HG02852 (cell line): Measurements from ENCODE around the gene DOCK8.

ENCODE experiments used
- ATAC-seq: cut with Tn5 transposase; IDR thresholded peaks from one replicate; pipeline ENCODE4 v1.9.1; 2021; ENCODE audit warnings: mild to moderate bottlenecking, moderate library complexity; ENCODE audit not compliant: unreplicated experiment

The DOCK8 gene

DNA sequence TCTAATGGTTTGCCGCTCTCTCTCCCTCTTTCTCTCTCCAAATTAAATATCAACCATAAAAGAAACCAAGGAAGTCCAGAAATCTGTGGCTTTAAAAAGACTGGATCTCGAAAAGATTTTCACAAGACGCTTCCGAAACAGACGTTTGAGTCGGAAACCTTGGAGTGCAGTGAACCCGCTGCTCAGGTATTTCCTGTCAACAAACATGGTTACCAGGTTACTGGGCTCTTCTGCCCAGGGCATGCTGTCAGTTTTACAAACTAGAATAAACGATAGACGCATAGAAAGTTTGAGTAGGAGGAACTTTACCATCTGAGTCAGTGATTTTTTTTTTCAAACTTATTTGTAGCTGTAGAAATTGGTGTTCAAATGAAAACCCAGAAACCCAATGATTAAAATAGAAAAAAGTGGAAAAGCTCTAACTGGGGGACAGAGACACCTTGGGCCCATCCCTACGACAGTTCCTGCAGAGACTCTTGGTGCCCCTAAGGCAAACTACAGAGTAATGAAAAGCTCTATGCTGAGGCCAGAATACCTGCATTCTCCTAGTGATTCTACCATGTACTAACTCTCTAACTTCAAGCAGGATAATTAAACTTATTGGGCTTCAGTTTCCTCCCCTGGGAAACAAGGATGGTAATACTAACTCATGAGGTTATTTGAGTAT is 90.0 kb downstream of the DOCK8 start:
- ATAC-seq, result no peak

DNA sequence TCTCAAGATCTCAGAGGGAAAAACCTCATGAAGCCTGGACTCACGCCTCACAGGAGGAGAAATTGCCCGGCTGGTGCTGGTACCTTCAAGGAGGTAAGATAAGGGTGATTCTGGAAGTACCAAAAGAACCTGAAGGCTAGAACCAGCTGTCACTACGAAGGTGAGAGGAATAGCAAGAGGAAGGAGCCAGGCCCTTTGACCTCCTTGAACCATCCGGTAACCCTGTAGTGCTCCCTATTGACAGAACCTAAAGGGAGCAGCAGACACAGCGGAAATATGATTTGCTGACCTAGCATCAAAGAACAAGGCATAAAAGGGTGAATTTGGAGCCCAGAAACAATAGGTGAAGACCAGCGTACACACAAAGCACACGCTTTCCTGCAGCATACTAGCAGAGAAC is 92.2 kb downstream of the DOCK8 start:
- no peak for ATAC-seq

DNA sequence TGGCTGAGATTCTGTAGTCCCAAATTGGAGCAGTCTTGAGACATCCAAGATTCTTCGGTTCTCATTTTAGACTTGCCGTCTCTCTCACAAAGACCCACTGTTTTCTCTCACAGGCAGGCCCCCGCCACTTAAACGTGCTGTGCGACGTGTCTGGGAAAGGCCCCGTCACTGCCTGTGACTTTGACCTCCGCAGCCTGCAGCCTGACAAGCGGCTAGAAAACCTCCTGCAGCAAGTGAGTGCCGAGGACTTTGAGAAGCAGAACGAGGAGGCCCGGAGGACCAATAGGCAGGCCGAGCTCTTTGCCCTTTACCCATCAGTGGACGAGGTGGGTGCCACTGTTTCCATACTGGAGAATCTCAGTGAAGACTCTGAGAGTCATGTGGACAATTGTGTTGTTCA is 97.2 kb downstream of the DOCK8 start:
- no peak for ATAC-seq

DNA sequence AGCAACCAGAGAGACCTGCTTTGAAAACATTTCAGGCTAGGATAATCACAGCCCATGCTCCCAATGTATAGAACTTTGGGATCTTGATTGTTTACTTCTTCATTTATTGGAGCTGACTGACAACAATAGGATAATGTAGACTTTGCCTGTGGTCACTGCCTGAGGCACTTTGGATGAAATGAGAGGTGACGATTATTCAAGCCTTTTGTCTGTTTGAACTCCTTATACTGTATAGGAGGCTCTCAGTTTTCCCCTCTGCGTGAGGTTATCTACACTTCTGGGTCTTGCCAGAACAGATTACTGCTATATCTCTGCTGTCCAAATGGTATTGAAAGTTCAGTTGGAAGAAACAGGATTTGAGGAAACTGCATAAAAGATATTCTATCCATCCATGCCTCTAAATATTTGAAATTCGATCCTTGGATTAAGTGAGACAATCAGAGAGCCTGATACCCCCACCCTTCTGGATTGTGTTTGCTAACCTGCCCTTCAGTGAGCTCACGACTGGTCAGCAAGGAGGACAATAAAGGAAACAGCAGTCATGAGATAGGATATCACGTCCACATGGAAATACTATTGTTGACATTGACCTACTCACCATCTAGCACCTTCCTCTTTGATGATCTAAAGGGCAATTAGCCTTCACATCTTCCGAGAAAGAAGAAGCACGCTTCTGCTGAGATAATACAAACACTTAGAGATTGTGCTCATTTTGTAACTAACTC is 98.1 kb downstream of the DOCK8 start:
- no peak for ATAC-seq

DNA sequence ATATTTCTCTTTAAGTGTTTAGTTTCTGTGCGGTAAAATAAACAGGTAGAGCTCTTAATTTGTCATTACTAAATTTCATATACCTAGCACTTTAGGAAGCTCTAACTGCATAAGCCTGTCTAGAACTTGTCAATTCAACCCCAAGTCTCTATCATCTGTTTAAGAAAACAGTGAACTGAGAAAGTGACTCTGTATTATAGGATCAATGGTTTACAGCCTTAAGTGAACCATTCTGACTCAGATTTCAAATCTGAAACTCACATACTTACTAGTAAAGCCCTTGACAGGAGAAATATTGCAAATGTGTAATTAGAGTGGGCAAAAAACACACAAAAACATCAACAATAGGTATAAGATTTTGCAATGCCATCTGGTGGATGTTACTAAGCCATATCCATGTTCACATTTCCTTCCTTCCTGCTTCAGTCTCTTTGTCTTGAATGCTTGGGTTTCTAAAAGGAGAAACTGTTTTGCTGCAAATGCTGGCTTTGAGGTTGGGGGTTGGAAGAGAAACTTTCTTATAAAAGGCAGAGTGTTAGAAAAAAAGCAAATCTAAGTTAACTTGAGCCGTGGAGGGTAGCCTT is 101.8 kb downstream of the DOCK8 start:
- ATAC-seq, result no peak

DNA sequence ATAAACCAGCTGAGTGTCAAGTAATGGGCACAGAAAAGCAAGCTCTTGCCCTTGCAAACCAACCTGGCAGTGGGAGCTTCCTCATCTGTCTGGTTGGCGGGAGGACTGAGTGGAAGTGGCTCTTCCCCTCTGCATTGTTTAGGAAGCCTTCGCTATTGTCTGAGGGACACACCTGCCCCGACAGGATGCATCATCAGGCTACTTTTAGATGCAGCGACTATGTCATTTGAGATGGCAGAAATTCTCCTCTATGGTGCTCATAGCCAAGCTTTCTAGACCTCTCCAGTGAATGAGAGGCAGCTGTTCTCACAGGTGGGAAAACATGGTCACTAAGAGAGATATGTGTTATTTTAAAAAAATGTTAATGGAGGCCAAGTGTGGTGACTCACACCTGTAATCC is 104.0 kb downstream of the DOCK8 start:
- no peak for ATAC-seq

DNA sequence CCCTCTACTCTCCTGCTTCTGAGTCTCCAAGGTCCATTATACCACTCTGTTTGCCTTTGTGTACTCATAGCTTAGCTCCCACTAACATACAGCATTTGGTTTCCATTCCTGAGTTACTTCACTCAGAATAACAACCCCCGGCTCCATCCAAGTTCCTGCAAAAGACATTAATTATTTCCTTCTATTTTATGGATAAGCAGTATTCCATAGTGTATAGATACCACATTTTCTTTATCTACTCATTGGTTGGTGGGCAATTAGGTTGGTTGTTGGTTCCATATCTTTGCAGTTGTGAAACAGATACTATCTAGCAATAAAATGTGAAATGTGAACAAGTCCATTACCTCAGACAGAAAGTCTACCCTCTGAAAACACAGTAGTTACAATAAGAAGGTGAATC is 110.3 kb downstream of the DOCK8 start:
- ATAC-seq, result no peak

DNA sequence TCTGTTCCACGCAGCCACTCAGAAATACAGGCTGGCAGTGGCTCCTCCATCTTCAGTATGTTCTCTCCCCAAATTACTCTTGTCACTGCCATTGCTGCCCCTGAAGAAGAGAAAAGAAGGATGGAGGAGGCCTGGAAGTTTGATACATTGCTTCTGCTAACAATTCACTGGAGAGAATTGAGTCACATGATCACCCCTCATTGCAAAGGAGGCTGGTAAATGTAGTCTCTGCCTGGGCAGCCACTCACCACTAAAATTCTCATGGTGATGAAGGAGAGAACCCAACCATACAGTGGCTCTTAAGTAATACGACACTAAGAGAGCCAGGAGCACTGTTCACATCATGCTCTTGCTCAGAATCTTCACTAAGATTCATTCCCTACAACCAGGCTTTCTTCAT is 112.0 kb downstream of the DOCK8 start:
- no peak for ATAC-seq

DNA sequence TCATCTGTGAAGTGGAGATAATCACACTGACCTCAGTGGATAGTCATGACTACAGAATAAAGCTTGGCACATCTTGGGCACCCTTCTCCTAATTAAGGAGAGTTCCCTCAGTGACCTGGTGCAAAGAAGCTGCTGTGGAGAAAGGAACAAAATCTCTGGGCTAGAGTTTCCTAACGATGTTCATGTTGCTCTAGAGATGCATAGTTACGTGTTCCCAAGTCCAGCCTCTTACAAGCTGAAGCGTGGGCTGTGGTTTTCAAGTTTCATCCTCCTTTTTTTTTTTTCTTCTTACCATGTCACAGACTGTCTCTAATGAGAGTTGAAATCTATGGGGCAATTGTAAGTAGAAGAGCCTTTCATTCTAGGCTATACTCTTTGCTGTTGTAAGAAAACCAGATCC is 113.8 kb downstream of the DOCK8 start:
- no peak for ATAC-seq

DNA sequence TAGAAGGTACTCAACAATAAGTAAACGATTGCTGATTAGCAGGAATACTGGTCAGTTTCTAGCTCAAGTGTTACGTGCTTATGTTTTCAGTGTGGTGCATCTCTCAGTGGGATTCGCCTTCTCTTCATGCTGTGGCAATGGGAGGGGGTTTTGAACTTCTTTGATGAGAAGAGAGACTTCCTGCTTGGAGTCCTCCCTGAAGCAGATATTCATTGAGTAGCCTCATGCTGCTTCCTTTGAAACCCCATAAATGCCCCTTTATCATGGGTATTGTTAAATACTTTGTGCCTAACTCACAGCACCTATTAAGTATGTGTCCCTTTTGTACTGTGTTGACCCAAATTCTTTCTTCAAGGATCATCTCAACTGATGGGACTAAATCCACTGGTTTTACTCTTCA is 116.5 kb downstream of the DOCK8 start:
- no peak for ATAC-seq

DNA sequence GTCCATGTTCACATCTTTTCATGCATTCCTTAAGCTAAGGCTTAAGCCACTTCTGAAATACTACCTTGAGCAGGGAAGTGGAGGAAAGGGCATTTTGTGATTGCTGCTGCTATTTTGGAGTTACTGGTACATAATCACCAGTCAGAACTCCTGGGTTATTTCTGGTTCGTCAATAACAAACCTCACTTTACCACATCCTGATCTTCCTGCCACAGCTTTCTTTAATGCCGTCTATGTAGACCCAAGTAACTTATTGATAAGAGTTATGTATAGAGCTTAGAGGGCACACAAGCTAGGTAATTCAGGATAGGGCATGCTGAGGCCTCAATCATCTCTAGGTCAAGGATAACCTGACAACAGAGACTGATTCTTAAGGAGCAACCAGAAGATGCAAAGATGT is 120.7 kb downstream of the DOCK8 start:
- no peak for ATAC-seq

DNA sequence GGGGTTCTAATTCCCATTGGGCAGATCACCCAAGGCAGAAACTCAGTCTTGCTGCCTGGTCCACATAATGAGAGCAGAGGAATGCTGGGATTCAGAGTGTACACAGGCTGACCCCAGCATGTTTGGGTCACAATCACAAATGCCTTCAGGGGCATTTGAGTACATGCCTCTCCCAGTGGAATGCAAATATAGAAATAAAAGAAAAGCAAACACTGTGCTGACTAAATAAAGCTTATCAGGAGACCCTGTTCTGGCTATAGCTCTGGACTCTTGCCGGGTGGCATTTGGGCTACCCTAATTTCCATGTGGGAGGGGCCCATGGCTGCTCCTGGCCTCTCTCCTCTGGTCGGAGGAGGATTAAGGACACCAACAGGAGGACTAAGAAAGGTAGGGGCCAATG is 121.4 kb downstream of the DOCK8 start:
- no peak for ATAC-seq

DNA sequence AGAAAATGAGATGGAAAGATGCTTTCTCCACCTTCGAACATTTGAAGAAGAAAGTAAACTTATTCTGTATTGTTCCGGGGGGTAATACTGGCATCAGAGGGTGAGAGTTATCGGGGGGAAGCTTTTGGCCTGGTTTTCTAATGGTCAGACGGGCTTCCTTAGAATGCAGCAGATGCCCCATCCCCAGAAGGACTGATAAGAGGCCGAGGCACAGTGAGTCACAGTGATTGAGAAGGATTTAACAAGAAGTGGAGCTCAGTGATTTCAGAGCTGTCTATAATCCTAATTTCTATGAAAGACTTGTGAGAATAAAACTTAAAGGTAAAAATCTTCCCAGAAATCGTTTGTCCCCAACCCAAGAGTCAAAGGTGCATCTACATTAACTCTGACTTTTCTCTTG is 123.9 kb downstream of the DOCK8 start:
- no peak for ATAC-seq

DNA sequence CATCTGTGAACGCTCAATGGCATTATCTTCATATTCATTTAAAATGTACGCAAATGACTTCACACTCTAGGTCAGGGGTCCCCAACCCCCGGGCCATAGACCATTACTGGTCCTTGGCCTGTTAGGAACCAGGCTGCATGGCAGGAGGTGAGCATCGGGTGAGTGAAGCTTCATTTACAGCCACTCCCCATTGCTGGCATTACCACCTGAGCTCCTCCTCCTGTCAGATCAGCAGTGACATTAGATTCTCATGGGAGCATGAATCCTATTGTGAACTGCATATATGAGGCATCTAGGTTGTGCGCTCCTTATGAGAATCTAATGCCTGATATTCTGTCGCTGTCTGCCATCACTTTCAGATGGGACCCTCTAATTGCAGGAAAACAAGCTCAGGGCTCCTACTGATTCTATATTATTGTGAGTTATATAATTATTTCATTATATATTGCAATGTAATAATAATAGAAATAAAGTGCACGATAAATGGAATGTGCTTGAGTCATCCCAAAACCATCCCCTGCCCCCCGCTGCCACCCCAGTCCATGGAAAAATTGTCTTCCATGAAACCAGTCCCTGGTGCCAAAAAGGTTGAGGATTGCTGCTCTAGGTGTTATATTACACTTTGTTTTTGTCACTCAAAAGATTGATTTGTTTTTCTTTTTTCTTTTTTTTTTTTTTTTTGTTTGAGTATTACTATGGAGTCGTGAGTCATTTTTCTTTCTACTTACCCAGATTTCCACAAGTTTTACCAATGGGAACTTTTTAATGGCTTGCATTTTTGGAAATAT is 127.2 kb downstream of the DOCK8 start:
- ATAC-seq, result no peak

DNA sequence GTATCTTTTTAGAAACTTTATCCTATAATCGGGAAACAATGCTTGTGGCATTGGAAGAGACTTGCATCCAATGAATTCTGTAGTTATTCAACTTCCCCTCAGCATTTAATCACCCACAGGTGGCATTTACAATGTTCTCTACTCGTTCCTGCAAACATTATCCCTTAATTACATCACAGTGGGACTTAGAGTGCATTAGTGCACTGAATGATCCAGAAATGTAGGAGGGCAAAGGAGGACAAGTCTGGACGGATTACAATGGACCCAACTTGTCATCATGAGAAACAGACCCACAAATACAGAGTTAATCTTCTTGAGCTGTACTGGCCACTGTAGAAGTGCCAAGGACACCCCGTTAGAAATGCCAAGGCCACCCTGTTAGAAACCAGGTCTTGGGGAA is 129.1 kb downstream of the DOCK8 start:
- ATAC-seq, result no peak

DNA sequence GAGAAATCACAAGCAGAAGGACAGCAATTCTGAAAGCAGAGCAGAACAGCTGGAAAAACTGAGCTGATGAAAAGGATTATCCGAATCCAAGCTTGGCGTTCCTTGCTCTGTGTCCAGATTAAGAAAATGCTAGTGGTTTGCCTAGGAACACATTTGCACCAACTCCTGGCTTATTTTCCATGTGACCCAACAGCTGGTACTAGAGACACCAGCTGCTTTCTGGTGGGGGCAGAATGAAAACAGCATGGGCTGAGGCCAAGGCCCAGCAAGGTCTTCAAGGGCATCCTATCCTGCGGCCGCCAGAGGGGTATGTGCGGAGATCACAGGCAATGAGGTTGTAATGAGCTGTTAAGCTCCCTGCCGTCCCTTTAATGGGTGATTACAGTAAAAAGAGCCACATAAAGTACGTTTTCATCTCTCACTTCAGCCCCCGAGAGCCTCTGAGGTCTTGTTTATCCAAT is 131.5 kb downstream of the DOCK8 start:
- ATAC-seq, result no peak

DNA sequence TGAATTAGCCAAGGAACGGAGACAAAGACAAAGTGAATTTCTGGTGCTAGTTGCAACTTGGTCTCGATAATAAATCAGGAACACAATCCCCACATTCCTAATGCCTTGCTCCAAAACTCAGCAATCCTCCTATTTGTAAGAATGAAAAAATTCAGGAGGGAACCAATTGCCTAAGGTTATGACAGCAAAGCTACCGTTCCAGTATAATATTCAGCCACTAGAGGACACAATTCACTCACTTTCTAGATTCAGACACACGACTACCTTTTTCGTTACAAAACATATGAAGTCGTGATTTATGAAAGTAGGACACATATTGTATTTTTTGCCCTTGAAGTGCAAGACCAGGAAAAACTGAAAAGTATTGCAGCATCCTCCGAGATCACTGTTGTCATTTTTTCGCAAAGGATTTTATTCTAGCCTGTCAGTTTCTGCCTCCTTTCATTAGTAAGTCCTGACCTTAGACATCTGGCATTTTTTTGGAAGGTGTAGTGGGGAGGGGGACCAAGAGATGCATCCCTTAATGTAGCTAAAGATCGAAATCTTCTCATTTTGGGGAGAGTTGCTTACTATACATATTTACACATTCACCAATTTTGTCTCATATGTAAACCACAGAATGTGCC is 133.1 kb downstream of the DOCK8 start:
- no peak for ATAC-seq

DNA sequence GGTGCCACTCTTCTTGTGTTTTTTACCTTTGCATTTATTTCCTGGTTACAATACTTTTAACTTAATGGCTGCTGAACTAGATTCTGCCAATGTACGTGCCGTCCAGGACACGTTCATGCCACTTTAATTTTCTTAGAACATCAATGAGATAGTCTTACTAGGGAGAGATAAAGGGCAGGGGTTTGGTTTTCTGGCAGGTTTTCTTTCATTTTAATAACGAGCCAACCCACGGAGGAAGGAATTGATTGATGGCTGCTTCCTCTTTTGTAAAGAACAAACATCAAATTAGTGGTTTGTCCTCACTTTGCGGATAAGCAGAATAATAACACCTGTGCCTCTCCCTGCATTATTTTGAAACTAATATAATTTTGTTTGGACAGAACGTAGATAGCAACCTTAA is 135.7 kb downstream of the DOCK8 start:
- no peak for ATAC-seq

DNA sequence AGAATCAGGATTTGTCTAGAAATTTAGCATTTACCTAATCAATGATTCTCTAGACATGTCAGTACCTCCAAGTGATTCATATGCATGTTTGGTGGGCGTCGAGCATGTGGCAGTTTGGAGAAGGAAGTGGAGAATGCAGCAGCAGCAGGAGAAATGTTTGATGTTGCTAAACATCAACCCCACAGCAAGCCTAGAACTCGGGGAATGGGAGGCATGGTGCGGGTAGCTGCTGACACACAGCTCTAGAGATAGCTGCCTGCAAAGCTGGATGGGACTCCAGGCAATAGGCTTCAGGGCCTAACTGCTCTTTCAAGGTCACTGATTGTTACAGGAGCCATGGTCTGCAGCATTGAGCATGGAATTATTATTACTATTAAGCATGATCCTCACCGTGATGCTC is 137.3 kb downstream of the DOCK8 start:
- ATAC-seq, result no peak

DNA sequence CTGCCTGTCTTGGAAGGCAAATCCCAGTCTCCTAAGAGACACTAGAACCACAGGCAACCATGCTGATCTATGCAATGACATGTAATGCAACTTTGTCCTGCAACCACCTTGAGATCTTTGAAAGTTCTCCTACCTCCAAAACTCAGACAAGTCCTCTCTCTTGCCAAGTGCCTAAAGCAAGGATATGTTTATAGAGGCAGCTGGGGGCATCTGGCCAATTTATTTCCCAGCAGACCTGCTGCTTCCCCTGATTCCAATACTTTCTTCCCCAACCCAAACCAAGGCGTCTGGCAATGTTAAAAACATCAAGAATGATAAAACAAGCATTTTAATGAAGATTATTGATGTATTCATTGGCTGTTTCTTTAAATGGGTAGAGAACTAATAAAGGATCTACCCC is 138.4 kb downstream of the DOCK8 start:
- no peak for ATAC-seq

DNA sequence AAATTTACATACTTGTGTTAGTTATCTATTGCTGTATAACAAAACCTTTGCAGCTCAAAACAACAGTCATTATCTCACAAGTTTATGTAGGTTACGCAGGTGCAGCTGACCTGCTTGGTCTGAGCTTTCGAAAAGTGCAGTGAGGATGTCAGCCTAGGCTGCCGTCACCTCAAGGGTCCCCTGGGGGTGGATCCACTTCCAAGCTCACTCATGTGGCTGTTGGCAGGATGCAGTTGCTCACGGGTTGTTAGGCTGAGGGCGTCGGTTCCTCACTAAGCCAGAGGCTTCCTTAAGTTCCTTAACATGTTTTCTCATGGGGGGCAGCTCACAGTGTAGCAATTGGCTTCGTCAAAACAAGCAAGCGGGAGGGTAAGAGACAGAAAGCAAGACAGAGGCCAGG is 139.8 kb downstream of the DOCK8 start:
- ATAC-seq, result no peak
